Measurements from ENCODE around the gene EPS8L3.

Gene EPS8L3

GRCh38 chr1:109739738-109740614 lies 23.7 kb downstream of the EPS8L3 start:
- peaks cover 60% of the 10 kb centered on the region for H3K27me3 Mint-ChIP-seq
- H3K9me3 Mint-ChIP-seq, result no peaks in the 10 kb centered on the region
- H3K36me3 Mint-ChIP-seq, result no peaks in the 10 kb centered on the region
- H3K27ac Mint-ChIP-seq, result no peak overlapping the region
- peaks cover 9% of the 10 kb centered on the region for H3K4me1 Mint-ChIP-seq
- H3K4me3 Mint-ChIP-seq, result peak overlapping the region; percentile 68
- CTCF ChIA-PET, result no interaction called here
- DNase-seq, result peak; percentile 82

GRCh38 chr1:109733236-109733870 lies 30.4 kb downstream of the EPS8L3 start:
- DNase-seq, result no peak
- H3K27ac Mint-ChIP-seq, result no peak overlapping the region
- CTCF ChIA-PET, result interaction anchor here (0.5 to 0.9 kb wide), 2 partner anchors 11 to 234 kb away, joined by 3 read pairs; no protein-coding TSS in a partner anchor

GRCh38 chr1:109732390-109732881 lies 31.3 kb downstream of the EPS8L3 start:
- Mint-ChIP-seq H3K9me3 (no peaks in the 10 kb centered on the region), H3K4me3 (no peak overlapping the region), H3K27ac (no peak overlapping the region), H3K36me3 (no peaks in the 10 kb centered on the region), H3K4me1 (no peaks in the 10 kb centered on the region), H3K27me3 (peaks cover 46% of the 10 kb centered on the region)
- no peak for DNase-seq
- CTCF ChIA-PET, result no interaction called here

More at GRCh38 chr1:109733236-109733870, 30.4 kb downstream of the EPS8L3 start:
- Mint-ChIP-seq H3K36me3 (no peaks in the 10 kb centered on the region), H3K4me3 (no peak overlapping the region), H3K9me3 (no peaks in the 10 kb centered on the region), H3K4me1 (no peaks in the 10 kb centered on the region), H3K27me3 (peaks cover 53% of the 10 kb centered on the region)

GRCh38 chr1:109730666-109731065 lies 33.1 kb downstream of the EPS8L3 start:
- no peaks in the 10 kb centered on the region for H3K4me1 Mint-ChIP-seq
- DNase-seq, result no peak

GRCh38 chr1:109728870-109729269 lies 34.9 kb downstream of the EPS8L3 start:
- Mint-ChIP-seq H3K9me3 (no peaks in the 10 kb centered on the region), H3K27ac (no peak overlapping the region), H3K4me3 (no peak overlapping the region), H3K36me3 (no peaks in the 10 kb centered on the region), H3K27me3 (peaks cover 43% of the 10 kb centered on the region), H3K4me1 (no peaks in the 10 kb centered on the region)
- DNase-seq, result no peak
- CTCF ChIA-PET, result no interaction called here

More at GRCh38 chr1:109730666-109731065, 33.1 kb downstream of the EPS8L3 start:
- Mint-ChIP-seq H3K9me3 (no peaks in the 10 kb centered on the region), H3K4me3 (no peak overlapping the region), H3K27ac (no peak overlapping the region), H3K27me3 (peaks cover 41% of the 10 kb centered on the region), H3K36me3 (no peaks in the 10 kb centered on the region)
- CTCF ChIA-PET, result no interaction called here

- no peaks in the 10 kb centered on the region for H3K4me1 Mint-ChIP-seq
- H3K27me3 Mint-ChIP-seq, result peaks cover 32% of the 10 kb centered on the region
- H3K4me3 Mint-ChIP-seq, result no peak overlapping the region
- H3K27ac Mint-ChIP-seq, result no peak overlapping the region
- CTCF ChIA-PET, result interaction anchor here (0.8 kb wide), 1 partner anchor 257 kb away, joined by 4 read pairs; no protein-coding TSS in a partner anchor
- H3K9me3 Mint-ChIP-seq, result no peaks in the 10 kb centered on the region
- no peaks in the 10 kb centered on the region for H3K36me3 Mint-ChIP-seq
- no peak for DNase-seq
These were observed 36.9 kb downstream of the EPS8L3 start for GRCh38 chr1:109726728-109727373.

GRCh38 chr1:109726007-109726406 lies 37.7 kb downstream of the EPS8L3 start:
- H3K27ac Mint-ChIP-seq, result no peak overlapping the region
- peaks cover 34% of the 10 kb centered on the region for H3K27me3 Mint-ChIP-seq
- H3K9me3 Mint-ChIP-seq, result no peaks in the 10 kb centered on the region
- no peaks in the 10 kb centered on the region for H3K36me3 Mint-ChIP-seq
- CTCF ChIA-PET, result no interaction called here
- no peak overlapping the region for H3K4me3 Mint-ChIP-seq
- DNase-seq, result no peak
- H3K4me1 Mint-ChIP-seq, result no peaks in the 10 kb centered on the region

- H3K27me3 Mint-ChIP-seq, result peaks cover 34% of the 10 kb centered on the region
- no peak overlapping the region for H3K27ac Mint-ChIP-seq
- CTCF ChIA-PET, result no interaction called here
- DNase-seq, result no peak
- no peaks in the 10 kb centered on the region for H3K4me1 Mint-ChIP-seq
- no peak overlapping the region for H3K4me3 Mint-ChIP-seq
- no peaks in the 10 kb centered on the region for H3K9me3 Mint-ChIP-seq
- no peaks in the 10 kb centered on the region for H3K36me3 Mint-ChIP-seq
These were observed 38.2 kb downstream of the EPS8L3 start for GRCh38 chr1:109725510-109725909.

- H3K36me3 Mint-ChIP-seq, result no peaks in the 10 kb centered on the region
- H3K27ac Mint-ChIP-seq, result no peak overlapping the region
- no peaks in the 10 kb centered on the region for H3K4me1 Mint-ChIP-seq
- no peak for DNase-seq
- no peak overlapping the region for H3K4me3 Mint-ChIP-seq
- CTCF ChIA-PET, result no interaction called here
- H3K27me3 Mint-ChIP-seq, result peaks cover 30% of the 10 kb centered on the region
- no peaks in the 10 kb centered on the region for H3K9me3 Mint-ChIP-seq
These were observed 38.8 kb downstream of the EPS8L3 start for GRCh38 chr1:109724933-109725332.

GRCh38 chr1:109722908-109723691 lies 40.6 kb downstream of the EPS8L3 start:
- CTCF ChIA-PET, result interaction anchor here (1.0 kb wide), 1 partner anchor 11 kb away, joined by 3 read pairs; no protein-coding TSS in a partner anchor
- H3K27me3 Mint-ChIP-seq, result peaks cover 20% of the 10 kb centered on the region
- DNase-seq, result no peak
- no peak overlapping the region for H3K27ac Mint-ChIP-seq
- H3K4me1 Mint-ChIP-seq, result no peaks in the 10 kb centered on the region
- H3K36me3 Mint-ChIP-seq, result no peaks in the 10 kb centered on the region
- H3K9me3 Mint-ChIP-seq, result no peaks in the 10 kb centered on the region
- H3K4me3 Mint-ChIP-seq, result no peak overlapping the region

GRCh38 chr1:109721971-109722370 lies 41.8 kb downstream of the EPS8L3 start:
- Mint-ChIP-seq H3K9me3 (no peaks in the 10 kb centered on the region), H3K4me3 (no peak overlapping the region), H3K27me3 (peaks cover 26% of the 10 kb centered on the region), H3K4me1 (no peaks in the 10 kb centered on the region), H3K36me3 (no peaks in the 10 kb centered on the region), H3K27ac (no peak overlapping the region)
- no peak for DNase-seq
- CTCF ChIA-PET, result no interaction called here

GRCh38 chr1:109721042-109721441 lies 42.7 kb downstream of the EPS8L3 start:
- CTCF ChIA-PET, result no interaction called here
- Mint-ChIP-seq H3K4me1 (no peaks in the 10 kb centered on the region), H3K4me3 (no peak overlapping the region), H3K9me3 (no peaks in the 10 kb centered on the region), H3K27ac (no peak overlapping the region), H3K27me3 (peaks cover 29% of the 10 kb centered on the region), H3K36me3 (no peaks in the 10 kb centered on the region)
- no peak for DNase-seq

GRCh38 chr1:109719337-109719837 lies 44.3 kb downstream of the EPS8L3 start:
- H3K27ac Mint-ChIP-seq, result no peak overlapping the region
- DNase-seq, result no peak
- CTCF ChIA-PET, result no interaction called here
- H3K4me1 Mint-ChIP-seq, result no peaks in the 10 kb centered on the region
- H3K36me3 Mint-ChIP-seq, result no peaks in the 10 kb centered on the region
- no peaks in the 10 kb centered on the region for H3K9me3 Mint-ChIP-seq
- H3K4me3 Mint-ChIP-seq, result no peak overlapping the region
- peaks cover 35% of the 10 kb centered on the region for H3K27me3 Mint-ChIP-seq

All from activated naive CD4-positive, alpha-beta T cell treated with anti-CD3 and anti-CD28 coated beads, Interleukin-2, amount 10 ng/mL, durations not matched to agents 7 days and 5 days (primary cell).